OCI-LY3 (cell line): Measurements from ENCODE around the gene LCE2A.

Experiments used
- EZH2phosphoT487 ChIP-seq: fragments of 200-600 bp; shearing (Covaris generic); IDR thresholded peaks from 2 replicates; pipeline ENCODE4 v1.6.1; 2018; ENCODE audit warnings: antibody characterized with exemption, mixed run types, low read depth
- TF ChIP-seq, protein P1 (sequence below): fragments of 200-600, 300-600 bp; sonication (generic); IDR thresholded peaks from 2 replicates; pipeline ENCODE4 v1.5.1; 2014; ENCODE audit warnings: antibody characterized with exemption, low read length, low read depth

DNA sequence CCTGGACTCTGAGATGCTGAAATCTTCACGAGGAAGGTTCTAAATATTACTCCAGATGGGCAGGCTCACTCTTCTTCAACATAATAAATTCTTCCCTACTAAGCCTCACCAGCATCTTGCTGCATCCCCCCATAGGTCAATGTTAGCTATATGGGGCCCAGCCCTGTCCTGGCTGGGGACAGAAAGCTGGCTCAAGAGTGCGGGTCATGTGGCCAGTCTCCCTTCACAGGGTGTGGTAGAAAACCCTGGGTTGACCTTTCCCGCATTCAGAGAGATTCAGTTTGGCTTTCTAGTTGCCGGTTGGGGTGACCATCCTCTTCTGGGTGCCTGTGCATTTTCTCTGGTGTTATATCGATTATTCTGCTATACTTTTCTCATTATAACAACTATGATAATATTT lies 39.9 kb downstream of the LCE2A start:
- TF ChIP-seq, protein P1, sequence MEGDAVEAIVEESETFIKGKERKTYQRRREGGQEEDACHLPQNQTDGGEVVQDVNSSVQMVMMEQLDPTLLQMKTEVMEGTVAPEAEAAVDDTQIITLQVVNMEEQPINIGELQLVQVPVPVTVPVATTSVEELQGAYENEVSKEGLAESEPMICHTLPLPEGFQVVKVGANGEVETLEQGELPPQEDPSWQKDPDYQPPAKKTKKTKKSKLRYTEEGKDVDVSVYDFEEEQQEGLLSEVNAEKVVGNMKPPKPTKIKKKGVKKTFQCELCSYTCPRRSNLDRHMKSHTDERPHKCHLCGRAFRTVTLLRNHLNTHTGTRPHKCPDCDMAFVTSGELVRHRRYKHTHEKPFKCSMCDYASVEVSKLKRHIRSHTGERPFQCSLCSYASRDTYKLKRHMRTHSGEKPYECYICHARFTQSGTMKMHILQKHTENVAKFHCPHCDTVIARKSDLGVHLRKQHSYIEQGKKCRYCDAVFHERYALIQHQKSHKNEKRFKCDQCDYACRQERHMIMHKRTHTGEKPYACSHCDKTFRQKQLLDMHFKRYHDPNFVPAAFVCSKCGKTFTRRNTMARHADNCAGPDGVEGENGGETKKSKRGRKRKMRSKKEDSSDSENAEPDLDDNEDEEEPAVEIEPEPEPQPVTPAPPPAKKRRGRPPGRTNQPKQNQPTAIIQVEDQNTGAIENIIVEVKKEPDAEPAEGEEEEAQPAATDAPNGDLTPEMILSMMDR = no peak
- TF ChIP-seq EZH2phosphoT487 = no peak
